A549 (cell line): ENCODE measurements around the gene FOSL2.
A peak's percentile ranks its signal among the peaks of the same experiment; 100 is the strongest.

Experiments used
- CEBPB ChIP-seq, 2 experiments: fragments of >200 bp in 1 of 2; sonication (Bioruptor Twin) in 1 of 2; formaldehyde crosslinking in 1 of 2; IDR thresholded peaks; 2 replicates each; pipeline ENCODE4 v1.6.1; 2012 to 2016
- CHD4 ChIP-seq: fragments of 200-600 bp; sonication (generic); IDR thresholded peaks from 2 replicates; pipeline ENCODE4 v1.6.1; 2016; ENCODE audit warnings: antibody characterized with exemption, mild to moderate bottlenecking, borderline replicate concordance
- CTCF ChIP-seq: fragments of >200 bp; sonication (Bioruptor Twin); formaldehyde crosslinking; IDR thresholded peaks from 3 replicates; pipeline ENCODE4 v1.5.1; 2016
- MAFK ChIP-seq: fragments of 450-650 bp; IDR thresholded peaks from 2 replicates; pipeline ENCODE4 v1.6.1; 2014; ENCODE audit not compliant: partially characterized antibody
- POLR2A ChIP-seq: IDR thresholded peaks from 2 replicates; pipeline ENCODE4 v1.6.1; 2012; ENCODE audit warnings: mild to moderate bottlenecking, low read length

- peak; percentile 27; the same call in 2 of the 3 replicates for TF ChIP-seq CTCF
- no peak for TF ChIP-seq MAFK
- no peak for TF ChIP-seq CHD4
- TF ChIP-seq CEBPB (IDR thresholded peaks at IDR 0.05), result no peak
- no peak for TF ChIP-seq POLR2A
Measured at GRCh38 chr2:28419443-28420270, 27.0 kb downstream of the FOSL2 start.
